Esophagus squamous epithelium (tissue), 5 donors: ENCODE measurements around the gene FHL1. TPM values are rescaled to one million over a fixed set of nuclear protein-coding genes. Genes with fewer than 3 reads are reported as not detected.

Experiments
- DNase-seq: peaks from one replicate; lab custom pipeline; 2025; lab: John Stamatoyannopoulos, UW
- H3K27ac ChIP-seq, 4 donors: fragments of 200-600 bp; sonication (generic); one replicate each; pipeline ENCODE4 v1.5.1; 2016 to 2019; ENCODE audit warnings: mild to moderate bottlenecking in 1 of 4
- H3K27me3 ChIP-seq, 4 donors: fragments of 200-600 bp; sonication (generic); 1 replicate in 3 of 4; 2 replicates in 1 of 4; pipeline versions ENCODE4 v1.5.1 to v1.6.0; 2017 to 2021; ENCODE audit warnings: antibody characterized with exemption in 1 of 4
- H3K36me3 ChIP-seq, 3 donors: fragments of 200-600 bp; sonication (generic); one replicate each; pipeline ENCODE4 v1.5.1; 2016 to 2019
- H3K4me1 ChIP-seq, 3 donors: fragments of 200-600 bp; sonication (generic); one replicate each; pipeline ENCODE4 v1.5.1; 2017 to 2019
- H3K4me3 ChIP-seq, 4 donors: fragments of 200-600 bp; sonication (generic); 1 replicate in 3 of 4; 2 replicates in 1 of 4; pipeline ENCODE4 v1.5.1; 2016 to 2019; ENCODE audit warnings: mild to moderate bottlenecking in 2 of 4, moderate library complexity in 1 of 4
- H3K9me3 ChIP-seq, 3 donors: fragments of 200-600 bp; sonication (generic); one replicate each; pipeline ENCODE4 v1.5.1; 2016 to 2019
- CTCF ChIP-seq, 6 experiments: fragments of 450-650 bp in 4 of 6; fragments of 200-600 bp in 2 of 6; sonication (generic) in 2 of 6; IDR thresholded peaks; one replicate each; pipeline ENCODE4 v1.5.1; 2016 to 2019; ENCODE audit warnings: antibody characterized with exemption in 6 of 6, mild to moderate bottlenecking in 4 of 6, moderate library complexity in 4 of 6
- POLR2A ChIP-seq, 4 donors: fragments of 450-650 bp; IDR thresholded peaks; one replicate each; pipeline ENCODE4 v1.6.1; 2017; ENCODE audit warnings: antibody characterized with exemption in 4 of 4, mild to moderate bottlenecking in 4 of 4, moderate library complexity in 3 of 4
- WGBS, 2 donors: methylation state at CpG; one replicate each; pipeline ENCODE4 v1.1.5; 2018; 5-methylcytosine and 5-hydroxymethylcytosine counted together
- intact Hi-C: fragments of 100-400 bp; cut with DNase I; formaldehyde crosslinking; loops from one replicate; pipeline ENCODE4 v1.15.0; 2022
- total RNA-seq, 4 donors: library from RNA; depleted of rRNA; stranded (reverse); fragments of >200 nt; gene quantifications; one replicate each; pipeline ENCODE4 v1.1.0, GENCODE V29; 2016
- donor health status: DM: yes; HTN: yes; CAD: no.

FHL1 gene
- total RNA-seq, 4 donors from 2014 or later = 17.1 to 509 (median 70.4) TPM

GRCh38 chrX:136246201-136246600, 98.9 kb downstream of the FHL1 start:
- intact Hi-C loops = no loop called here
- WGBS, 2 donors = 53 to 76% methylated on average over 6 of the region's 6 CpGs
- Histone ChIP-seq H3K27me3 (no peaks in the 10 kb centered on the region), H3K36me3 (peaks cover 0 to 44% (median 0%) of the 10 kb centered on the region in 3 donors), H3K27ac (no peak overlapping the region), H3K4me1 (peaks cover 0 to 8% (median 0%) of the 10 kb centered on the region in 3 donors), H3K4me3 (no peak overlapping the region), H3K9me3 (no peaks in the 10 kb centered on the region)
- TF ChIP-seq POLR2A (IDR thresholded peaks at IDR 0.05) (no peak), CTCF (IDR thresholded peaks at IDR 0.05) (no peak)
- DNase-seq = no peak

- intact Hi-C loops = no loop called here
- Histone ChIP-seq H3K9me3 (no peaks in the 10 kb centered on the region), H3K36me3 (peaks cover 0 to 2% (median 0%) of the 10 kb centered on the region in 3 donors), H3K4me3 (peak overlapping the region; percentile 51 to 77 (median 71)), H3K4me1 (peaks cover 0 to 8% (median 0%) of the 10 kb centered on the region in 3 donors), H3K27ac (peak overlapping the region; percentile 64 to 86 (median 81)), H3K27me3 (no peaks in the 10 kb centered on the region)
- no peak for DNase-seq
- TF ChIP-seq CTCF (IDR thresholded peaks at IDR 0.05) (no peak), POLR2A (IDR thresholded peaks at IDR 0.05) (no peak)
- 29 to 47% methylated on average over 9 of the region's 53 CpGs for WGBS, 2 donors
Measured at GRCh38 chrX:136250191-136251040, 103.1 kb downstream of the FHL1 start.

GRCh38 chrX:136251041-136251991, 104.0 kb downstream of the FHL1 start, which contains the start of gene MAP7D3:
MAP7D3 (minus strand) TSS chrX:136251400; CDS start chrX:136251358, 42 bp downstream.
- H3K36me3 ChIP-seq = no peaks in the 10 kb centered on the region
- no peaks in the 10 kb centered on the region for H3K9me3 ChIP-seq
- intact Hi-C loops = no loop called here
- H3K27ac ChIP-seq = peak within 1 kb of the TSS; percentile 64 to 86 (median 81)
- TF ChIP-seq CTCF (IDR thresholded peaks at IDR 0.05) (no peak), POLR2A (IDR thresholded peaks at IDR 0.05) (peak in 1 of 4 donors; percentile 52)
- H3K4me1 ChIP-seq = peaks cover 0 to 8% (median 0%) of the 10 kb centered on the region in 3 donors
- H3K4me3 ChIP-seq = peak within 1 kb of the TSS; percentile 51 to 77 (median 71)
- no peaks in the 10 kb centered on the region for H3K27me3 ChIP-seq
- DNase-seq = no peak
- 37% methylated on average over 7 of the region's 73 CpGs; no CpG with 5 or more reads in 1 of the 2 donors for WGBS, 2 donors

- no peaks in the 10 kb centered on the region for H3K27me3 ChIP-seq
- no peaks in the 10 kb centered on the region for H3K9me3 ChIP-seq
- intact Hi-C loops = no loop called here
Measured at GRCh38 chrX:136255541-136255940, 108.2 kb downstream of the FHL1 start.

More at GRCh38 chrX:136255541-136255940, 108.2 kb downstream of the FHL1 start:
- 51 to 78% methylated on average over 4 to 5 of the region's 5 CpGs for WGBS, 2 donors
- H3K27ac ChIP-seq = peak overlapping the region in 3 of 4 donors; percentile 11 to 65 (median 46)
- no peak for DNase-seq
- no peaks in the 10 kb centered on the region for H3K36me3 ChIP-seq
- TF ChIP-seq POLR2A (IDR thresholded peaks at IDR 0.05) (no peak), CTCF (IDR thresholded peaks at IDR 0.05) (no peak)
- H3K4me1 ChIP-seq = peaks cover 0 to 4% (median 1%) of the 10 kb centered on the region in 3 donors
- H3K4me3 ChIP-seq = no peak overlapping the region
